GM19035 (cell line): ENCODE results near the gene PTPN6.
A peak's percentile ranks its signal among the peaks of the same experiment; 100 is the strongest.

Experiments used
- ATAC-seq: cut with Tn5 transposase; IDR thresholded peaks from one replicate; pipeline ENCODE4 v1.9.1; 2021; ENCODE audit not compliant: unreplicated experiment

PTPN6 gene

GRCh38 chr12:6921996-6922946 lies 28.9 kb upstream of the PTPN6 start:
- ATAC-seq, result no peak

DNA sequence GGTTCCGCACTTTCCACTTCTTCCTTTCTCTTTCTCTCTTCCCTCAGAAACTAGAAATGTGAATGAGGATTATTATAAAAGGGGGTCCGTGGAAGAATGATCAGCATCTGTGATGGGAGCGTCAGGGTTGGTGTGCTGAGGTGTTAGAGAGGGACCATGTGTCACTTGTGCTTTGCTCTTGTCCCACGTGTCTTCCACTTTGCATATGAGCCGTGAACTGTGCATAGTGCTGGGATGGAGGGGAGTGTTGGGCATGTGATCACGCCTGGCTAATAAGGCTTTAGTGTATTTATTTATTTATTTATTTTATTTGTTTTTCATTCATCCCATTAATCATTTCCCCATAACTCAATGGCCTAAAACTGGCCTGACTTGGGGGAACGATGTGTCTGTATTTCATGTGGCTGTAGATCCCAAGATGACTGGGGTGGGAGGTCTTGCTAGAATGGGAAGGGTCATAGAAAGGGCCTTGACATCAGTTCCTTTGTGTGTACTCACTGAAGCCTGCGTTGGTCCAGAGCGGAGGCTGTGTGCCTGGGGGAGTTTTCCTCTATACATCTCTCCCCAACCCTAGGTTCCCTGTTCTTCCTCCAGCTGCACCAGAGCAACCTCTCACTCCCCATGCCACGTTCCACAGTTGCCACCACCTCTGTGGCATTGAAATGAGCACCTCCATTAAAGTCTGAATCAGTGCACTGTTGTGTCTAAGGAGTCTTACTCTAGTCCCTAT lies 28.0 kb upstream of the PTPN6 start:
- no peak for ATAC-seq

DNA sequence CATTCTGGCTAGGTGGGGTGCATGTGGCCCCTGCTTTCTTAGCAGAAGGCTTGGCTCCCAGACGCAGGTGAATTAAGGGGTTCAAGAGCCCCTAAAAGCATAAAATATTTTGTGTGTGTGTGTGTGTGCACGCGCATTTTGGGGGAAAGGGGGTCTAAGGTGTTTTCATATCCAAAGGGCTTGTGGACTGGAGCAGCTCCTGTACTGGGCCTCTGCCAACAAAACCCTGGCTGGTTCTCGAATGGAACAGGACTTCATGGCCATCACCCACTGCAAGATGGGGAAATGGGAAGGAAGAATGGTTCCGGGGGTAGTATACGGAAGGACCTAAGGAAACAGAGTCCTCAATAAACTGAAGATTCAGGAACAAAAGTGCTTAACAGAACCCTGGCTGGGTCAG lies 27.3 kb upstream of the PTPN6 start:
- ATAC-seq, result no peak

DNA sequence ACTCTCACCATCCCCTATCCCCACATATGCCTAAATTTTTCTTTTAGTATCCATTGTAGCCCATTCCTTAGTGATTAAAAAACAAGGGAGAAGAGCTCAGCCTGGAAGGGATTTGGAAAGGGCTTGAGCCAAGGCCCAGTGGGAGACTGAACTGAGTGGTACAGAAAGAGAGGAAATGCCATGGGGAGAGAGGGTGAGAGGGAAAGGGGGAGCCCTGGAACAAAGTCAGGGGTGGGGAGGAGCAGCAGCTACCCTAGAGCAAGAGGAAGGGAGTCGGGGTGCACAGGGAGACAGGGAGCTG lies 26.0 kb upstream of the PTPN6 start:
- no peak for ATAC-seq

- no peak for ATAC-seq
Measured at GRCh38 chr12:6925540-6926279, 25.4 kb upstream of the PTPN6 start.

GRCh38 chr12:6927379-6928021 lies 23.7 kb upstream of the PTPN6 start, which contains the start of gene ATN1:
Gene ATN1, plus strand, starts transcription at chr12:6927959. Its CDS starts 6,043 bp downstream, at chr12:6934002.
- no peak for ATAC-seq

DNA sequence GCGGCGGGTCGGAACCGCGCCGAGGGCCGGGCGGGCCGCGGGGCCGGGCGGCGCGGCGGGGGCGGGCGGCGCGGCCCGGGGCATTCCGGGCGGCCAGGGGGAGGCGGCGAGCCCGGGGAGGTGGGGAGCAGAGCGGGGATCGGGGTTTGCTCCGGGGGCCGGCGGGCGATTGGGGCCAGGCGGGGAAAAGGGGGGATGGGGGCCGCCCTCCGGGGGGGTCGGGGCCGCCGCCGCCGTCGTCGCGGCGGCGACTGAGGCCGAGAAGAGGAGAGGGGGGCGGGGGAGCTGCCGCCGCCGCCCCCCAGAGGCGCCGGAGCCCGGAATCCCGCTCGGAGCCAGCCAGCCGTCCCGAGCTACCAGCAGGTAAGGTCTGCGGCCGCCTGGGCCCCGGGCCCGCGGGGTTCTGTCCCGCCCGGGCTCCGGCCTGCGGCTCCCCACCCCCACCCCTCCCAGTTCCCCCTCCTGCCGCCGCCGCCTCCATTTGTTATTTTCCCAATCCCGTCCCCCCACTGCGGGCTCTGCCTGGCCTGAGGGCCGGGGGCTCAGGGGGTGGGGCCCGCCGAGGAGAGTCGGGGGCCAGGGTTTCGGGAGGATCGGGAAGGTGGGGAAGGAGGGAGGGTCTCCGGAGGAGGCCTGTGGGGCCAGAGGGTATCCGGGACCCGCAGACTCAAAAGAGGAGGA lies 23.0 kb upstream of the PTPN6 start:
- no peak for ATAC-seq

DNA sequence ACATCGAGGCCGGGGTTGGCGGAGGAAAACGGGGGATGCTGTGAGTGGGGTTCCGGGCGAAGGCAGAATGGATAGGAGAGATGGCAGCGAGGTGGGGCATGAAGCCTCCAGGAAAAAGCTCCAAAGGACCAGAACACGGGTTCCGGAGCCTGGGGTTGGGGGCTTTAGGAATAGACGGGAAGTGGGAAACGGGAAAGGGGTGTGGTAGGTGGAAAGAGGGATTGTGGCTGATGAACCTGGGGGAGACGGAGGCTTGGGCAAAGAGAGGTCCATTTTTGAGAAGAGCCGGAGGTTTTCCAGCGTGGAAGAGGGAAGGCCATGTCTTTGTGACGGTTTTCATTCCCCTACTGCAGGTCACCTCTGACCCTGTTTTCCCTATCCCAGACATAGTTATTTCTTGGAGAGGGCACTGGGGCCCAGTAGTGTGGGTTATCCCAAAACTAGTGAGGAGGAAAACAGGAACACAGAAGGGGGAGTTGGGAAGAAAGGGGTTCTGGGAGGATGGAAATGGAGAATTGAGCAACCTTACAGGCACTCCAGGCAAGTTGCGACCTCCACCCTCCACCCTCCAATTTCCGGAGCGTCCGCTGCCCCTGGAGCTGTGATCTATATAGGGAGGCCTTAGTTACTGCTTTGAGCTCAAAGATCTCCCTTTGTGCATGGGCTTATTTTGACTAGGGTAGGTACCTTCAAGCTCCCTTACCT lies 22.3 kb upstream of the PTPN6 start:
- ATAC-seq, result no peak

DNA sequence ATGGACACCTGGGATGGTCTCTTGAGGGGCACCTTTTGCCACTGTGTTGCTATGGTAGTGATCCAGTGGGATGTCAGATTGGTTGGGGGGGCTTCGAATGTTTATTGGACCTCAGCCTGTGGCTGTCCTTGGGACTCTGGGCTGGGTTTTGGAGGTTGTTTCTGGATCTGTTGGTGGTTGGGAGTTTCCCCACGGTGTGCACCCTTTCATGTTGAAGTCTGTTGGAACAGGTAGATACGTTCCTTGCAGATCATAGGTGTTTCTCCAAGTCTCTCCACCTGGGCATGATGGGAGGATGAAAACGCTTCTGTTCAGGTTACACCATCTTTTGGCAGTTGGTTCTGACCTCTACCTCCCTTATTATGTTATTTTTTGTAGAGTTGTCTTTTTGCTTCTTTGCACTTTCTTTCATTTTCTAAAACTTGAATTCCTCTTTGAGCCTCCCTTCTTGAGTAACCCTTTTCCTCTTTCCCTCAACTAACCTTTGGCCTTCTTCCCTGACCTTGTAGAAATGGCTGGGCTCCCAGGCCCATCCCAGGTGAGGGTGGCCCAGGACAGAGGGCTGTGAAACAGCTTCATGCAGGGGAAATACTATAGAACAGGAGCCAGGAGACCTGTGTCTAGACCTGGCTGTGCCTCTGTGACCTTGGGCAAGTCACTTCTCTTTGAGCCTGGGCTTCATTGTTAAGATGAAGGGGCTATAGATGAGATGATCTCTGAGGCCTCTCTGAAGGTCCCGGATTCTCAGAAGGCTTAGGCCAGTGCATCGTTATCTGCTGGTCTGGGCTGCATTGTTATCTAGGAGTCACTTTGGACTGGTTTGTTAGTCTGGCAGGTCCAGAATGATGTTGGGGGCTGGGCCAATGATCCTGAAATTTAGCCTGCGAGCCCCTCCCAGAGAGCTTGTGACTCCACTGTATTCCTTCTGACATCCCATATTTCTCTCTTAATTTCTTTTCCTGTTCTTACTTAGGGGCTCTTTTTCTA lies 21.4 kb upstream of the PTPN6 start:
- ATAC-seq, result no peak

GRCh38 chr12:6932766-6933165 lies 18.4 kb upstream of the PTPN6 start:
- no peak for ATAC-seq

DNA sequence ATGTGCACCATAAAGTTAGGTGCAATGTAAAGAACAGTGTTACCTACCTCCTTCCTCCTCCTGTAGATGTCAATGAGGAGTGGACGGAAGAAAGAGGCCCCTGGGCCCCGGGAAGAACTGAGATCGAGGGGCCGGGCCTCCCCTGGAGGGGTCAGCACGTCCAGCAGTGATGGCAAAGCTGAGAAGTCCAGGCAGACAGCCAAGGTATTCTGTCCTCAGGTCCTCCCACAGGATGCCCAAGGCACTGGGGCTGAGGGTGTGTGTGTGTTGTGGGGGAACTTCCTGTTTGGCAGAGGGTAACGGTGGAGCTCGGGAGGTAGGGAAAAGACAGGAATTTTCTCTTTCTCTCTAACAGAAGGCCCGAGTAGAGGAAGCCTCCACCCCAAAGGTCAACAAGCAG lies 17.0 kb upstream of the PTPN6 start:
- ATAC-seq, result no peak

- no peak for ATAC-seq
Measured at GRCh38 chr12:6935371-6936193, 15.6 kb upstream of the PTPN6 start.

DNA sequence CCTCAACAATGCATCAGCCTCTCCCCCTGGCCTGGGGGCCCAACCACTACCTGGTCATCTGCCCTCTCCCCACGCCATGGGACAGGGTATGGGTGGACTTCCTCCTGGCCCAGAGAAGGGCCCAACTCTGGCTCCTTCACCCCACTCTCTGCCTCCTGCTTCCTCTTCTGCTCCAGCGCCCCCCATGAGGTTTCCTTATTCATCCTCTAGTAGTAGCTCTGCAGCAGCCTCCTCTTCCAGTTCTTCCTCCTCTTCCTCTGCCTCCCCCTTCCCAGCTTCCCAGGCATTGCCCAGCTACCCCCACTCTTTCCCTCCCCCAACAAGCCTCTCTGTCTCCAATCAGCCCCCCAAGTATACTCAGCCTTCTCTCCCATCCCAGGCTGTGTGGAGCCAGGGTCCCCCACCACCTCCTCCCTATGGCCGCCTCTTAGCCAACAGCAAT lies 14.9 kb upstream of the PTPN6 start:
- ATAC-seq, result no peak

GRCh38 chr12:6936636-6937480 lies 14.3 kb upstream of the PTPN6 start:
- ATAC-seq, result peak; percentile 9

GRCh38 chr12:6937481-6938352 lies 13.4 kb upstream of the PTPN6 start:
- ATAC-seq, result peak; percentile 93
